GM18951 (cell line): ENCODE results near the gene TRIOBP.
"Not testable (repeated sequence)": the region's sequence is repeated elsewhere in the genome, so short reads cannot be mapped to it uniquely, and the experiment has no call there.

ENCODE experiments used
- POLR2A ChIP-seq: IDR thresholded peaks from 4 replicates; pipeline ENCODE4 v1.6.1; 2011; ENCODE audit warnings: mild to moderate bottlenecking; ENCODE audit not compliant: insufficient read length, insufficient read depth; ENCODE audit errors: extremely low read depth
- in situ Hi-C: fragments of 300-500 bp; cut with MboI; formaldehyde crosslinking; loops from one replicate; pipeline ENCODE4 v1.12.0; 2022; ENCODE audit warnings: low sequenced_read_pairs, mixed read lengths, inconsistent platforms; ENCODE audit not compliant: unreplicated experiment

The TRIOBP gene

GRCh38 chr22:37697538-37697835, 639 bp downstream of the TRIOBP start:
- in situ Hi-C loops, result no loop called here
- TF ChIP-seq POLR2A, result no peak

- in situ Hi-C loops, result no loop called here
- no peak for TF ChIP-seq POLR2A
Observed at GRCh38 chr22:37701141-37701786, 4.4 kb downstream of the TRIOBP start.

- in situ Hi-C loops, result no loop called here
- TF ChIP-seq POLR2A, result no peak
Observed at GRCh38 chr22:37703906-37704305, 7.1 kb downstream of the TRIOBP start.

- in situ Hi-C loops, result no loop called here
Observed at GRCh38 chr22:37704645-37705044, 7.8 kb downstream of the TRIOBP start.

GRCh38 chr22:37705205-37705604, 8.4 kb downstream of the TRIOBP start:
- in situ Hi-C loops, result no loop called here
- TF ChIP-seq POLR2A, result no peak

More at GRCh38 chr22:37704645-37705044, 7.8 kb downstream of the TRIOBP start:
- no peak for TF ChIP-seq POLR2A

GRCh38 chr22:37708580-37709444, 12.0 kb downstream of the TRIOBP start:
- no peak for TF ChIP-seq POLR2A
- in situ Hi-C loops, result no loop called here

GRCh38 chr22:37709445-37709765, 12.6 kb downstream of the TRIOBP start:
- TF ChIP-seq POLR2A, result no peak
- in situ Hi-C loops, result no loop called here

GRCh38 chr22:37710675-37711074, 13.8 kb downstream of the TRIOBP start:
- in situ Hi-C loops, result no loop called here

GRCh38 chr22:37711490-37711889, 14.6 kb downstream of the TRIOBP start:
- TF ChIP-seq POLR2A, result no peak

More at GRCh38 chr22:37710675-37711074, 13.8 kb downstream of the TRIOBP start:
- TF ChIP-seq POLR2A, result no peak

GRCh38 chr22:37713761-37714160, 16.9 kb downstream of the TRIOBP start:
- in situ Hi-C loops, result no loop called here

More at GRCh38 chr22:37711490-37711889, 14.6 kb downstream of the TRIOBP start:
- in situ Hi-C loops, result no loop called here

GRCh38 chr22:37714634-37715033, 17.8 kb downstream of the TRIOBP start:
- TF ChIP-seq POLR2A, result no peak
- in situ Hi-C loops, result no loop called here

More at GRCh38 chr22:37713761-37714160, 16.9 kb downstream of the TRIOBP start:
- no peak for TF ChIP-seq POLR2A

GRCh38 chr22:37715760-37716159, 18.9 kb downstream of the TRIOBP start:
- TF ChIP-seq POLR2A, result no peak
- in situ Hi-C loops, result no loop called here

GRCh38 chr22:37716708-37717107, 19.9 kb downstream of the TRIOBP start:
- in situ Hi-C loops, result no loop called here
- no peak for TF ChIP-seq POLR2A

- in situ Hi-C loops, result not testable (repeated sequence)
Observed at GRCh38 chr22:37717235-37717634, 20.4 kb downstream of the TRIOBP start.

- in situ Hi-C loops, result not testable (repeated sequence)
Observed at GRCh38 chr22:37717746-37718305, 21.0 kb downstream of the TRIOBP start.
